Epithelial cell of esophagus (primary cell): Measurements from ENCODE around the gene CDRT4.
A peak's percentile ranks its signal among the peaks of the same experiment; 100 is the strongest.

ENCODE experiments used
- DNase-seq: peaks from one replicate; pipeline ENCODE4 v3.0.0; 2010; ENCODE audit warnings: low read depth
- H3K4me3 ChIP-seq: 2 replicates; pipeline ENCODE4 v1.5.1; 2011; ENCODE audit warnings: mild to moderate bottlenecking, low read length, control low read depth
- TF ChIP-seq, protein P1 (sequence below): IDR thresholded peaks from 2 replicates; pipeline ENCODE4 v1.5.1; 2011; ENCODE audit warnings: low read depth, mild to moderate bottlenecking, low read length, control low read depth, inconsistent platforms; ENCODE audit not compliant: insufficient read depth; ENCODE audit errors: missing control alignments

CDRT4 gene

DNA sequence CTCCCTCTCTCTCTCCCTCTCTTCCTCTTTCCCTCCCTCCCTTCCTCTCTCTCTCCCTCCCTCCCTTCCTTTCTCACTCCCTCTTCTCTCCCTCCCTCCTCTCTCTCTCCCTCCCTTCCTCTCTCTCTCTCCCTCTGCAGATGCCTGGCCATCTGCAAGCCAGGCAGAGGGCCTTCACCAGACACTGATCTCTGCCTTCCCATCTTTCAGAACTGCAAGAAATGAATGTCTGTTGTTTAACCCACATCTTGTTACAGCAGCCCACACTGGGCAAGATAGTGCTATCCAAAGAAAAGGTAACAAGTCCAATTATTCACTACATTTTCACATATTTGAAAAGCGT lies 26.2 kb upstream of the CDRT4 start:
- TF ChIP-seq, protein P1, sequence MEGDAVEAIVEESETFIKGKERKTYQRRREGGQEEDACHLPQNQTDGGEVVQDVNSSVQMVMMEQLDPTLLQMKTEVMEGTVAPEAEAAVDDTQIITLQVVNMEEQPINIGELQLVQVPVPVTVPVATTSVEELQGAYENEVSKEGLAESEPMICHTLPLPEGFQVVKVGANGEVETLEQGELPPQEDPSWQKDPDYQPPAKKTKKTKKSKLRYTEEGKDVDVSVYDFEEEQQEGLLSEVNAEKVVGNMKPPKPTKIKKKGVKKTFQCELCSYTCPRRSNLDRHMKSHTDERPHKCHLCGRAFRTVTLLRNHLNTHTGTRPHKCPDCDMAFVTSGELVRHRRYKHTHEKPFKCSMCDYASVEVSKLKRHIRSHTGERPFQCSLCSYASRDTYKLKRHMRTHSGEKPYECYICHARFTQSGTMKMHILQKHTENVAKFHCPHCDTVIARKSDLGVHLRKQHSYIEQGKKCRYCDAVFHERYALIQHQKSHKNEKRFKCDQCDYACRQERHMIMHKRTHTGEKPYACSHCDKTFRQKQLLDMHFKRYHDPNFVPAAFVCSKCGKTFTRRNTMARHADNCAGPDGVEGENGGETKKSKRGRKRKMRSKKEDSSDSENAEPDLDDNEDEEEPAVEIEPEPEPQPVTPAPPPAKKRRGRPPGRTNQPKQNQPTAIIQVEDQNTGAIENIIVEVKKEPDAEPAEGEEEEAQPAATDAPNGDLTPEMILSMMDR, result no peak
- no peak overlapping the region for H3K4me3 ChIP-seq
- DNase-seq, result no peak

DNA sequence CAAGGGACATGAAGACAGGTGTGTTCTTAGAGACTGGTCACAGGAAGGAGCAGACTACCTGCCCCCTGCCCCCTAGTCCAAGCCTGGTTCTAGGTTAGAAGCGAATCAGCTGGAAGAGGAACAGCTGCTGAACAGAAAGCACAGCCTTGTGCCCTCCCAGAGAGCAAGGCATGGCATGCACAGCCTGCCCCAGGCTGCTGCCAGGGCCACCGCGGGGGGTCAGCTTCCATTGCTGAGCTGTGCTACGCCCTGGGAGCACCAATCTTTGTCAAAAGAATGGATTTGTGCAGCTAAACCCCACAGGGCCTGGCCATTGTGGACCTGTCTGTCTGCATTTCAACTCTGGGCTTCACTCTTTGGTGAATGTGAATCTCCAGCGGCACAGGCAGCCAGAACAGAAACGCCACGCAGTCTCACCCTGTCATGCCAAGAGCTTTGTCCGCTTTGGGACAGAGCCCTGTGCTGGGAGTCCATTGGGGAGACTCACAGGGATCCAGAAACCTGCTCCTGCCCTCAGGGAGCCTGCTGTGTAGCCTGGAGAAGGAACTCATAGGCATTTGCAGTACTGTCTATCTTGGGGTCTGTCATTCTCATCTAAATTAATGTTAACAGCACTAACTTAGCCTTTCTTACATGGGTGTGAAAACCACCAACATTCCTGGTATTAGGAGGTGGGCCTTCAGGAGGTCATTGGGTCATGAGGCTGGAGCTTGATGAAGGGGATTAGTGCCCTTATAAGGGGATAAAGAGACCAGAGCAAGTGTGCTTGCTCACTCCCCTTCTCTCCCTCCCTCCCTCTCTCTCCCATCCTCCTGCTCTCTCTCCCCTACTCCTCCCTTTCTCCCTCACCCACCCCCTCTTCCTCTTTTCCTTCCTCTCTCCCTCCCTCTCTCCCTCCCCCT lies 25.6 kb upstream of the CDRT4 start:
- no peak overlapping the region for H3K4me3 ChIP-seq
- TF ChIP-seq, protein P1, result no peak

DNA sequence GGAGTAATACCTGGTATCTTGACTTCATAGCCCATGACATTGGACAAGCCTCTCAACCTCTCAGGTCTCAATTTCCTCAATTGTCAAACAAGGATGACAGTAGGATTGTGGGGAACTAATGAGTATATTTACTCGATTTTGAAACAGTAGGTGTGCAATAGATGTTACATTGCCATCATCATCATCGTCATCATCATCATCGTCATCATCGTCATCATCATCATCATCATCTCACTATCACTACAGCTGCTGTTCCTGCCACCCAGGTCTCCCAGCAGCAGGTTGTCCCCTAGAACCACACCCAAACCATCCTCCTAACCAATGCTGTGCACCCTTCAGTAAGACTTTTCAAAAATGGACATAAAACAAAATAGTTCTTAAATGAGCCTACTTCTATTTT lies 24.8 kb upstream of the CDRT4 start:
- no peak overlapping the region for H3K4me3 ChIP-seq
- TF ChIP-seq, protein P1, result no peak
- DNase-seq, result no peak

More for the DNA sequence above, 25.6 kb upstream of the CDRT4 start:
- no peak for DNase-seq

DNA sequence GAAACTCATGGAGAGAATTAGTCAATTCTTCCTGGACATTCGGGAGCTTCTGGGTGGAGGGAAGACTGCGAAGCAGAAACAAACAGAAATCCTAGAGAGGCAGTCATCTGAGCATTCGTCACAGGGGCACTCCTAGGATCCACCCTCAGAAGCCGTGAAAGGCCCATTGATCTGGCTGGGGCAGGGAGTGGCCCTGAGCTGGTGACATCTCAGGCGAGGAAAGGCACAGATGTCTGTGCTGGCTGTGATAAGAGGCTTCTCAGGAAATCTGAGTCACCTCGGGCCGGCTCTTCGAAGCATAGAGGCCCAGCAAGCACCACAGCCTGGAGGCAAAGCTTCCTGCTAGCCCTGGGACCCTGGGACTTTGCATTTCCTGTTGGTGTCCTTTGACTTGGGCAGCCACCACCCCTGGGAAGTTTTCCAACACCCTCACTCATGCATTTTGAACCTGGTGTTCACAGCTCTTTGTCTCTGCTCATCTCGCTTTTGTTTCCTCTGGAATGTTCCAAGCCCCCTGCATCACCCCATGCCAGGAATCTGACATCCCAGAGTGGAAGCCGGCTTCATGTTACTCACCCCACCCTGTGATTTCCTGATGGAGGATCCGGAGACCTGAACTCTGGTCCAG lies 23.3 kb upstream of the CDRT4 start:
- H3K4me3 ChIP-seq, result no peak overlapping the region
- DNase-seq, result peak; percentile 74
- TF ChIP-seq, protein P1, result no peak

DNA sequence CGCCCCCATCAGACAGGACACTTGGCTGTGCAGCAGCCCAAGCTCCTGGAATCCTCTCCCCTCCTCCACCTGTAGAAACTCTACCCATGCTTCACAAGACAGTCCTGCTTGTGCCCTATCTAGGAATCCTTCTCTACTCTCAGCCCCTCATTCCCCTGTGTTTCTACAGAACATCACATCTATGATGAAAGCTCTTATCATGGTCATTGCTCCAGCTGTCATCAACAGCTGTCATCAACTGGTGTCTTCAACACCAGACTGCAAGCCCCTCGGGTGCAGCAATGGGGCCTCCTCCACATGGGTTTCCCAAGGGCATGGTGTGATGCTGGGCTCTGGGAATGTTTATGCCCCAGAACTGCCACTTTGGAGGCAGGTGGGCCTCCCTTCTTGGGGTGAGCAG lies 21.1 kb upstream of the CDRT4 start:
- DNase-seq, result no peak
- TF ChIP-seq, protein P1, result no peak

DNA sequence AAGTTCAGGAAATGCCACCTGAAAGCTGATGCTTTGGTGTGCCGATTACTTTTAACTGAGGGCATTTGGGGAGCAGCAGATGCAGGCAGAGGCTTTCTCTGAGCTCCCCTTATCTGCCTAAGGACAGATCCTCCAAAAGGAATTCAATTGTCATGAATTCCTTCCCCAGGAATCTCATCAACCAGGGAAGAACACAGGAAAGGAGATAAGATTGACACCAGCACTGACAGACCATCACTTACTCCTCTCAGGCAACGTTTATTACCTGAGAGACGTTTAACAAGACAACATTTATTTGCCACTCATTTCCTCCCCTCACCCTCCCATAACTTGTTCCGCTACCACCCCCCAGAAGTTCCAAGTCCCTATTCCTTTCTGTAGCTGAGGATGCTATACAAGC lies 17.6 kb upstream of the CDRT4 start:
- TF ChIP-seq, protein P1, result no peak
- no peak for DNase-seq
- no peak overlapping the region for H3K4me3 ChIP-seq

More for the DNA sequence above, 21.1 kb upstream of the CDRT4 start:
- H3K4me3 ChIP-seq, result no peak overlapping the region
